ENCODE data around the gene ALOXE3.

Gene ALOXE3

GRCh38 chr17:8117980-8118768 is at the start of gene ALOXE3:
Gene ALOXE3 (minus strand): TSS chr17:8118514. CDS start chr17:8117990, 524 bp downstream.
- DNase-seq: no peak

GRCh38 chr17:8167526-8167925 is 49.2 kb upstream of the ALOXE3 start:
- DNase-seq: no peak

GRCh38 chr17:8166731-8167130 is 48.4 kb upstream of the ALOXE3 start:
- no peak for DNase-seq

- DNase-seq: no peak
Measured at GRCh38 chr17:8164815-8165131, 46.5 kb upstream of the ALOXE3 start.

GRCh38 chr17:8163978-8164814 is 45.9 kb upstream of the ALOXE3 start:
- DNase-seq: peak; percentile 85

- no peak for DNase-seq
Measured at GRCh38 chr17:8162997-8163977, 45.0 kb upstream of the ALOXE3 start.

- peak; percentile 79 for DNase-seq
Measured at GRCh38 chr17:8162233-8162996, 44.1 kb upstream of the ALOXE3 start, which contains the start of gene VAMP2. Gene VAMP2 (minus strand): TSS chr17:8162948. CDS start chr17:8162879, 69 bp downstream.

- no peak for DNase-seq
Measured at GRCh38 chr17:8161289-8162232, 43.2 kb upstream of the ALOXE3 start.

- no peak for DNase-seq
Measured at GRCh38 chr17:8160741-8161221, 42.5 kb upstream of the ALOXE3 start.

GRCh38 chr17:8160224-8160577 is 41.9 kb upstream of the ALOXE3 start:
- DNase-seq: no peak

- DNase-seq: no peak
Measured at GRCh38 chr17:8159459-8160223, 41.3 kb upstream of the ALOXE3 start.

GRCh38 chr17:8159032-8159400 is 40.7 kb upstream of the ALOXE3 start:
- no peak for DNase-seq

GRCh38 chr17:8158267-8159031 is 40.1 kb upstream of the ALOXE3 start:
- DNase-seq: peak; percentile 91

GRCh38 chr17:8156246-8156992 is 38.1 kb upstream of the ALOXE3 start:
- DNase-seq: peak; percentile 100

- DNase-seq: no peak
Measured at GRCh38 chr17:8155996-8156245, 37.6 kb upstream of the ALOXE3 start.

- no peak for DNase-seq
Measured at GRCh38 chr17:8155231-8155995, 37.1 kb upstream of the ALOXE3 start.

GRCh38 chr17:8154608-8155155 is 36.4 kb upstream of the ALOXE3 start:
- DNase-seq: no peak
